ENCODE results near the gene NOCT. TPM values are rescaled to one million over a fixed set of nuclear protein-coding genes. Genes with fewer than 3 reads are reported as not detected.
A peak's percentile ranks its signal among the peaks of the same experiment; 100 is the strongest.
"Not testable (repeated sequence)": the region's sequence is repeated elsewhere in the genome, so short reads cannot be mapped to it uniquely, and the experiment has no call there.

The NOCT gene
- total and polyA plus RNA-seq, 2 experiments from 2014 or later, result 16.0 to 76.6 TPM

GRCh38 chr4:139028191-139028661, 12.6 kb downstream of the NOCT start:
- peak overlapping the region; percentile 55; the same call in 1 of the 2 replicates for H3K27ac Mint-ChIP-seq
- peaks cover 26% of the 10 kb centered on the region for H3F3A ChIP-seq (replicated peaks; ENCODE audit: low read depth)
- DNase-seq (ENCODE audit: low spot score), result peak; percentile 40
- H3K4me3 ChIP-seq, result no peak overlapping the region
- peaks cover 27% of the 10 kb centered on the region for H3K36me3 Mint-ChIP-seq (ENCODE audit: low read depth)
- H3K27ac ChIP-seq (ENCODE audit: low read depth), result peak overlapping the region; percentile 84
- peaks cover 6% of the 10 kb centered on the region for H3K27me3 Mint-ChIP-seq (ENCODE audit: insufficient read depth, low read depth, poor library complexity)
- no peaks in the 10 kb centered on the region for H3K9me2 ChIP-seq (ENCODE audit: insufficient read depth)
- no peaks in the 10 kb centered on the region for H3K36me3 ChIP-seq (ENCODE audit: insufficient read depth)
- TF ChIP-seq POLR2AphosphoS5 (IDR thresholded peaks at IDR 0.05; ENCODE audit: low read depth) (0 out of 2 replicates have a peak, but pooled peaks have one; percentile 31), CREB1 (CRISPR knock-in tag; IDR thresholded peaks at IDR 0.05; ENCODE audit: low read depth) (no peak), JUNB (IDR thresholded peaks at IDR 0.05; ENCODE audit: unreplicated experiment) (no peak), EZH2phosphoT487 (IDR thresholded peaks at IDR 0.05; ENCODE audit: unreplicated experiment) (no peak), ZNF462 (CRISPR knock-in tag; IDR thresholded peaks at IDR 0.05) (no peak), NANOG (IDR thresholded peaks at IDR 0.05; ENCODE audit: borderline replicate concordance) (no peak)
- no peaks in the 10 kb centered on the region for H3K9me3 Mint-ChIP-seq
- peaks cover 82% of the 10 kb centered on the region for H4K20me1 ChIP-seq (replicated peaks; ENCODE audit: insufficient read depth)
- H3K79me2 ChIP-seq (replicated peaks; ENCODE audit: insufficient read depth), result peaks cover 98% of the 10 kb centered on the region
- H3K4me3 Mint-ChIP-seq, result no peak overlapping the region
- H3K27me3 ChIP-seq (ENCODE audit: insufficient read depth), result no peaks in the 10 kb centered on the region
- H2AFZ ChIP-seq, result no peak overlapping the region
- H3K4me1 ChIP-seq (ENCODE audit: insufficient read depth), result peaks cover 51% of the 10 kb centered on the region
- peak overlapping the region; percentile 55 for H3K4me2 ChIP-seq
- peaks cover 34% of the 10 kb centered on the region for H3K4me1 Mint-ChIP-seq
- peak; percentile 34 for ATAC-seq

GRCh38 chr4:139029866-139030363, 14.3 kb downstream of the NOCT start:
- H3K4me3 ChIP-seq; ATAC-seq; H3K9me3 Mint-ChIP-seq; H3K4me3 Mint-ChIP-seq; H3K4me2 ChIP-seq; H3K36me3 ChIP-seq (ENCODE audit: insufficient read depth); H3K9me2 ChIP-seq (ENCODE audit: insufficient read depth); H3K27me3 Mint-ChIP-seq (ENCODE audit: insufficient read depth, low read depth, poor library complexity); H2AFZ ChIP-seq; DNase-seq (ENCODE audit: low spot score); H3K27ac Mint-ChIP-seq; H3K27me3 ChIP-seq (ENCODE audit: insufficient read depth): not testable (repeated sequence)
- Histone ChIP-seq H4K20me1 (replicated peaks; ENCODE audit: insufficient read depth) (peaks cover 82% of the 10 kb centered on the region), H3K27ac (ENCODE audit: low read depth) (peak overlapping the region; percentile 80; the same call in 1 of the 2 replicates), H3K4me1 (ENCODE audit: insufficient read depth) (peaks cover 41% of the 10 kb centered on the region), H3K79me2 (replicated peaks; ENCODE audit: insufficient read depth) (peaks cover 98% of the 10 kb centered on the region), H3F3A (replicated peaks; ENCODE audit: low read depth) (peaks cover 26% of the 10 kb centered on the region)
- Mint-ChIP-seq H3K4me1 (peaks cover 34% of the 10 kb centered on the region), H3K36me3 (ENCODE audit: low read depth) (peaks cover 19% of the 10 kb centered on the region)
